Keratinocyte (primary cell): ENCODE data around the gene LIMA1. TPM values are rescaled to one million over a fixed set of nuclear protein-coding genes. Genes with fewer than 3 reads are reported as not detected.

ENCODE experiments used
- DNase-seq: peaks from one replicate; pipeline ENCODE4 v3.0.0-alpha.2; 2011; ENCODE audit warnings: low read depth, missing footprints, low spot score
- FAIRE-seq: peaks from 2 replicates; lab custom pipeline; 2011; peaks lifted over from hg19 to GRCh38; lab: Jason Lieb, UNC
- H2AFZ ChIP-seq: 2 replicates; pipeline ENCODE4 v1.6.0; 2012; ENCODE audit warnings: low read length, control low read depth, inconsistent platforms; ENCODE audit not compliant: control insufficient read depth
- H3K27ac ChIP-seq: 2 replicates; pipeline ENCODE4 v1.5.1; 2011; ENCODE audit warnings: low read length; ENCODE audit not compliant: control insufficient read depth, insufficient read depth
- H3K27me3 ChIP-seq: 3 replicates; pipeline ENCODE4 v1.6.0; 2011; ENCODE audit warnings: low read length; ENCODE audit not compliant: control insufficient read depth, insufficient read depth; ENCODE audit errors: extremely low read depth
- H3K36me3 ChIP-seq, 2 experiments: 2 replicates in 1 of 2; 3 replicates in 1 of 2; pipeline ENCODE4 v1.5.1; 2011; ENCODE audit warnings: low read length in 2 of 2, mild to moderate bottlenecking in 1 of 2; ENCODE audit not compliant: control insufficient read depth in 2 of 2, insufficient read depth in 2 of 2; ENCODE audit errors: extremely low read depth in 1 of 2
- H3K4me1 ChIP-seq: 3 replicates; pipeline ENCODE4 v1.5.1; 2011; ENCODE audit warnings: low read length; ENCODE audit not compliant: control insufficient read depth, insufficient read depth; ENCODE audit errors: extremely low read depth
- H3K4me2 ChIP-seq: 3 replicates; pipeline ENCODE4 v1.6.0; 2011; ENCODE audit warnings: low read depth, low read length; ENCODE audit not compliant: control insufficient read depth, insufficient read depth; ENCODE audit errors: extremely low read depth
- H3K4me3 ChIP-seq, 3 experiments: fragments of 200-600 bp in 1 of 3; sonication (generic) in 1 of 3; 2 replicates in 2 of 3; 3 replicates in 1 of 3; pipeline ENCODE4 v1.5.1; 2011 to 2016; ENCODE audit warnings: low read length in 3 of 3, mild to moderate bottlenecking in 3 of 3, control low read depth in 2 of 3, inconsistent platforms in 1 of 3, low read depth in 1 of 3, mixed read lengths in 1 of 3, mixed run types in 1 of 3, moderate library complexity in 1 of 3; ENCODE audit not compliant: control insufficient read depth in 2 of 3, insufficient read depth in 2 of 3; ENCODE audit errors: extremely low read depth in 1 of 3
- H3K79me2 ChIP-seq: 2 replicates; pipeline ENCODE4 v1.6.0; 2012; ENCODE audit warnings: low read length; ENCODE audit not compliant: control insufficient read depth, insufficient read depth
- H3K9ac ChIP-seq: 3 replicates; pipeline ENCODE4 v1.6.0; 2011; ENCODE audit warnings: low read length; ENCODE audit not compliant: control insufficient read depth, insufficient read depth; ENCODE audit errors: extremely low read depth
- H3K9me1 ChIP-seq: 3 replicates; pipeline ENCODE4 v1.6.0; 2011; ENCODE audit warnings: low read length; ENCODE audit not compliant: control insufficient read depth, insufficient read depth; ENCODE audit errors: extremely low read depth
- H3K9me3 ChIP-seq: 2 replicates; pipeline ENCODE4 v1.5.1; 2012; ENCODE audit warnings: low read depth, low read length; ENCODE audit not compliant: control insufficient read depth
- H4K20me1 ChIP-seq: 3 replicates; pipeline ENCODE4 v1.6.0; 2011; ENCODE audit warnings: low read length; ENCODE audit not compliant: control insufficient read depth, insufficient read depth; ENCODE audit errors: extremely low read depth
- CTCF ChIP-seq, 3 experiments: IDR thresholded peaks in 1 of 3; conservative IDR thresholded peaks in 1 of 3; optimal IDR thresholded peaks in 1 of 3; 2 replicates in 2 of 3; 3 replicates in 1 of 3; pipeline versions ENCODE3 to v1.5.1; 2011; ENCODE audit warnings: low read length in 3 of 3, mild to moderate bottlenecking in 3 of 3, moderate library complexity in 2 of 3, control low read depth in 1 of 3, inconsistent platforms in 1 of 3; ENCODE audit not compliant: insufficient read depth in 2 of 3; ENCODE audit errors: extremely low read depth in 1 of 3
- EZH2 ChIP-seq: IDR thresholded peaks from one replicate; pipeline ENCODE4 v1.6.1; 2012; ENCODE audit warnings: inconsistent platforms, mild to moderate bottlenecking, low read length, moderate library complexity
- dilution Hi-C: fragments of 300-500 bp; cut with MboI; formaldehyde crosslinking; loops from one replicate; pipeline ENCODE4 v1.7.0; 2020; ENCODE audit warnings: low sequenced_read_pairs; ENCODE audit not compliant: extremely low pct_ligation_motif_present
- polyA plus RNA-seq, 5 experiments: library from polyadenylated mRNA; depleted of rRNA in 3 of 5; stranded (reverse) in 3 of 5; stranded (forward) in 1 of 5; unstranded in 1 of 5; fragments of >200 nt; gene quantifications; 1 replicate in 1 of 5; 2 replicates in 3 of 5; 3 replicates in 1 of 5; pipeline versions ENCODE4 v1.2.1 to v1.2.3, GENCODE V29; 2011 to 2012; ENCODE audit warnings: missing spikeins in 2 of 5, low read depth in 1 of 5, low replicate concordance in 1 of 5

LIMA1 gene
- polyA plus RNA-seq, 1 donor (not counting 4 experiments of a cell fraction or from before 2014, with no cell fraction given), result 510 TPM

- DNase-seq, result peak; percentile 88
- Histone ChIP-seq H3K79me2 (peaks cover 45% of the 10 kb centered on the region), H4K20me1 (no peaks in the 10 kb centered on the region), H3K9me1 (peaks cover 2% of the 10 kb centered on the region), H2AFZ (peak within 1 kb of the TSS; percentile 96), H3K27me3 (no peaks in the 10 kb centered on the region), H3K27ac (peak within 1 kb of the TSS; percentile 80), H3K36me3 (no peaks in the 10 kb centered on the region), H3K4me2 (peak within 1 kb of the TSS; percentile 100), H3K4me1 (peaks cover 12% of the 10 kb centered on the region), H3K9me3 (peaks cover 9% of the 10 kb centered on the region), H3K4me3 (peak within 1 kb of the TSS; percentile 62 to 96 (median 85)), H3K9ac (peak within 1 kb of the TSS; percentile 87)
- dilution Hi-C loops, result no loop called here
- peak; percentile 17 for FAIRE-seq
- TF ChIP-seq EZH2 (no peak), CTCF (optimal IDR thresholded peaks at IDR 0.05 in 1 of 3, IDR thresholded peaks at IDR 0.05 in 1 of 3, conservative IDR thresholded peaks at IDR 0.05 in 1 of 3; ENCODE audit: extremely low read depth in 1 of 3, insufficient read depth in 2 of 3, low read length in 3 of 3) (no peak)
These were observed 116.1 kb downstream of the LIMA1 start, which contains the start of gene CERS5 for GRCh38 chr12:50167049-50167828. TSS of gene CERS5 (minus strand) at chr12:50167369. CDS start at chr12:50167297, 72 bp downstream.

- H4K20me1 ChIP-seq, result no peaks in the 10 kb centered on the region
- H3K4me1 ChIP-seq, result peaks cover 12% of the 10 kb centered on the region
- dilution Hi-C loops, result no loop called here
- peak overlapping the region; percentile 82 for H2AFZ ChIP-seq
- H3K9me3 ChIP-seq, result peaks cover 9% of the 10 kb centered on the region
- H3K27me3 ChIP-seq, result no peaks in the 10 kb centered on the region
- TF ChIP-seq CTCF (optimal IDR thresholded peaks at IDR 0.05 in 1 of 3, IDR thresholded peaks at IDR 0.05 in 1 of 3, conservative IDR thresholded peaks at IDR 0.05 in 1 of 3; ENCODE audit: extremely low read depth in 1 of 3, insufficient read depth in 2 of 3, low read length in 3 of 3) (no peak), EZH2 (no peak)
- FAIRE-seq, result no peak
- no peaks in the 10 kb centered on the region for H3K36me3 ChIP-seq
- H3K79me2 ChIP-seq, result peaks cover 48% of the 10 kb centered on the region
- peak overlapping the region; percentile 87 for H3K9ac ChIP-seq
- H3K4me2 ChIP-seq, result peak overlapping the region; percentile 100
- peaks cover 2% of the 10 kb centered on the region for H3K9me1 ChIP-seq
- H3K27ac ChIP-seq, result peak overlapping the region; percentile 80
- DNase-seq, result no peak
- peak overlapping the region; percentile 62 to 96 (median 85) for H3K4me3 ChIP-seq
These were observed 116.6 kb downstream of the LIMA1 start for GRCh38 chr12:50166799-50167048.
